GM23248 (cell line): ENCODE results near the gene ST7. TPM values are rescaled to one million over a fixed set of nuclear protein-coding genes. Genes with fewer than 3 reads are reported as not detected.

Experiments used
- DNase-seq: peaks from one replicate; pipeline ENCODE4 v3.0.0-alpha.2; 2015
- H2AFZ ChIP-seq: fragments of 200-600 bp; sonication (generic); 2 replicates; pipeline ENCODE4 v1.6.1; 2016; ENCODE audit warnings: antibody characterized with exemption
- H3F3A ChIP-seq: fragments of 200-600 bp; sonication (generic); 2 replicates; pipeline ENCODE4 v1.6.1; 2016; ENCODE audit warnings: mild to moderate bottlenecking, antibody characterized with exemption, mixed run types; ENCODE audit not compliant: insufficient read depth
- H3K27ac ChIP-seq: fragments of 200-600 bp; sonication (generic); 2 replicates; pipeline ENCODE4 v1.5.1; 2016; ENCODE audit warnings: mild to moderate bottlenecking
- H3K27me3 ChIP-seq: fragments of 200-600 bp; sonication (generic); replicated peaks from 2 replicates; pipeline ENCODE4 v1.6.1; 2016; ENCODE audit warnings: mild to moderate bottlenecking; ENCODE audit not compliant: insufficient read depth
- H3K36me3 ChIP-seq: fragments of 200-600 bp; sonication (generic); 2 replicates; pipeline ENCODE4 v1.6.1; 2016; ENCODE audit warnings: low read depth, mild to moderate bottlenecking
- H3K4me1 ChIP-seq: fragments of 200-600 bp; sonication (generic); 2 replicates; pipeline ENCODE4 v1.6.1; 2016; ENCODE audit warnings: mild to moderate bottlenecking; ENCODE audit not compliant: insufficient read depth
- H3K4me2 ChIP-seq: fragments of 200-600 bp; sonication (generic); one replicate; pipeline ENCODE4 v1.6.1; 2016; ENCODE audit warnings: mild to moderate bottlenecking; ENCODE audit not compliant: unreplicated experiment
- H3K4me3 ChIP-seq: fragments of 200-600 bp; sonication (generic); 2 replicates; pipeline ENCODE4 v1.5.1; 2016; ENCODE audit warnings: mild to moderate bottlenecking
- H3K79me2 ChIP-seq: fragments of 200-600 bp; sonication (generic); 2 replicates; pipeline ENCODE4 v1.6.1; 2016; ENCODE audit warnings: mild to moderate bottlenecking; ENCODE audit not compliant: insufficient read depth
- H3K9ac ChIP-seq: fragments of 200-600 bp; sonication (generic); 2 replicates; pipeline ENCODE4 v1.6.1; 2016; ENCODE audit warnings: mild to moderate bottlenecking
- H3K9me2 ChIP-seq: fragments of 200-600 bp; sonication (generic); 2 replicates; pipeline ENCODE4 v1.6.1; 2016; ENCODE audit warnings: mixed run types, mild to moderate bottlenecking, moderate library complexity; ENCODE audit not compliant: insufficient read depth
- H3K9me3 ChIP-seq: fragments of 200-600 bp; sonication (generic); one replicate; pipeline ENCODE4 v1.6.1; 2017; ENCODE audit warnings: low read depth
- H4K20me1 ChIP-seq: fragments of 200-600 bp; sonication (generic); 2 replicates; pipeline ENCODE4 v1.6.0; 2016; ENCODE audit not compliant: insufficient read depth
- EZH2 ChIP-seq: fragments of 200-600 bp; sonication (generic); IDR thresholded peaks from 2 replicates; pipeline ENCODE4 v1.6.1; 2018; ENCODE audit warnings: antibody characterized with exemption, mild to moderate bottlenecking; ENCODE audit not compliant: insufficient read depth, poor library complexity, severe bottlenecking
- EZH2phosphoT487 ChIP-seq: fragments of 200-600 bp; sonication (generic); IDR thresholded peaks from 2 replicates; pipeline ENCODE4 v1.6.1; 2018; ENCODE audit warnings: antibody characterized with exemption, moderate library complexity, mild to moderate bottlenecking, low read depth; ENCODE audit not compliant: insufficient read depth
- WGBS, 2 experiments: methylation state at CpG; one replicate each; pipeline ENCODE4 v1.1.6; 2015 to 2017; ENCODE audit warnings: low lambda C conversion rate in 2 of 2, low coverage in 1 of 2; ENCODE audit errors: missing lambda C conversion rate in 2 of 2; 5-methylcytosine and 5-hydroxymethylcytosine counted together
- in situ Hi-C: fragments of 300-500 bp; cut with MboI; formaldehyde crosslinking; loops from 2 replicates; pipeline ENCODE4 v1.15.0; 2020
- polyA plus RNA-seq: library from polyadenylated mRNA; unstranded; fragments of >200 nt; fragmentation: Nextera tagmentation; extraction: Ambion mirVana; gene quantifications from 2 replicates; pipeline ENCODE4 v1.2.1, GENCODE V29; 2016
- total RNA-seq: library from RNA; depleted of rRNA; stranded (reverse); fragments of >200 nt; shearing (Covaris generic); gene quantifications from 2 replicates; pipeline ENCODE4 v1.2.3, GENCODE V29; 2014

Gene ST7
- total and polyA plus RNA-seq, 2 experiments from 2014 or later: 17.8 to 21.9 TPM

GRCh38 chr7:116912269-116912909, 40.9 kb upstream of the ST7 start:
- Histone ChIP-seq H3K4me2 (no peak overlapping the region), H2AFZ (no peak overlapping the region), H3K9me2 (no peaks in the 10 kb centered on the region), H3K79me2 (peaks cover 23% of the 10 kb centered on the region), H3F3A (peaks cover 42% of the 10 kb centered on the region), H3K4me1 (peaks cover 11% of the 10 kb centered on the region), H3K27me3 (no peaks in the 10 kb centered on the region), H3K36me3 (peaks cover 76% of the 10 kb centered on the region), H3K27ac (peak overlapping the region; percentile 27; the same call in 1 of the 2 replicates), H4K20me1 (no peaks in the 10 kb centered on the region), H3K9ac (no peak overlapping the region), H3K4me3 (no peak overlapping the region), H3K9me3 (no peaks in the 10 kb centered on the region)
- in situ Hi-C loops: no loop called here
- WGBS, 2 experiments: 97 to 100% methylated on average over 1 of the region's 1 CpG
- DNase-seq: peak; percentile 31
- no peak for TF ChIP-seq EZH2phosphoT487
- TF ChIP-seq EZH2: no peak

GRCh38 chr7:116918704-116919103, 34.6 kb upstream of the ST7 start:
- Histone ChIP-seq H3K27me3 (no peaks in the 10 kb centered on the region), H3K4me3 (no peak overlapping the region), H3K4me2 (no peak overlapping the region), H3K36me3 (peaks cover 42% of the 10 kb centered on the region), H4K20me1 (no peaks in the 10 kb centered on the region), H3K27ac (no peak overlapping the region), H3K9me3 (no peaks in the 10 kb centered on the region), H2AFZ (no peak overlapping the region), H3K9ac (no peak overlapping the region), H3F3A (peaks cover 3% of the 10 kb centered on the region; the same call in 1 of the 2 replicates), H3K4me1 (no peaks in the 10 kb centered on the region), H3K9me2 (no peaks in the 10 kb centered on the region), H3K79me2 (peaks cover 10% of the 10 kb centered on the region; the same call in 1 of the 2 replicates)
- TF ChIP-seq EZH2 (no peak), EZH2phosphoT487 (no peak)
- 95 to 100% methylated on average over 3 of the region's 3 CpGs for WGBS, 2 experiments
- DNase-seq: no peak
- in situ Hi-C loops: no loop called here

GRCh38 chr7:116920359-116920758, 32.9 kb upstream of the ST7 start:
- H3K27me3 ChIP-seq: no peaks in the 10 kb centered on the region
- H3K36me3 ChIP-seq: peaks cover 35% of the 10 kb centered on the region
- H3K79me2 ChIP-seq: no peaks in the 10 kb centered on the region; the same call in 1 of the 2 replicates
- H3K4me3 ChIP-seq: no peak overlapping the region
- H4K20me1 ChIP-seq: no peaks in the 10 kb centered on the region
- no peak overlapping the region for H3K27ac ChIP-seq
- in situ Hi-C loops: loop anchor here (10.0 kb wide), 1 partner anchor 204 kb away; no protein-coding TSS in a partner anchor
- no peak overlapping the region for H3K9ac ChIP-seq
- no peak overlapping the region for H2AFZ ChIP-seq
- H3K4me2 ChIP-seq: no peak overlapping the region
- no peak for DNase-seq
- no peaks in the 10 kb centered on the region for H3K9me2 ChIP-seq
- H3F3A ChIP-seq: peaks cover 16% of the 10 kb centered on the region; the same call in 1 of the 2 replicates
- H3K9me3 ChIP-seq: no peaks in the 10 kb centered on the region
- TF ChIP-seq EZH2 (no peak), EZH2phosphoT487 (no peak)
- no peaks in the 10 kb centered on the region for H3K4me1 ChIP-seq

GRCh38 chr7:116922545-116922944, 30.8 kb upstream of the ST7 start:
- WGBS, 2 experiments: 63 to 70% methylated on average over 5 of the region's 5 CpGs
- Histone ChIP-seq H3K79me2 (no peaks in the 10 kb centered on the region), H3K9ac (no peak overlapping the region), H3K36me3 (peaks cover 16% of the 10 kb centered on the region), H3F3A (peaks cover 23% of the 10 kb centered on the region; the same call in 1 of the 2 replicates), H3K4me1 (no peaks in the 10 kb centered on the region), H3K4me2 (no peak overlapping the region), H4K20me1 (no peaks in the 10 kb centered on the region), H3K9me3 (no peaks in the 10 kb centered on the region), H3K27ac (no peak overlapping the region), H3K4me3 (no peak overlapping the region), H2AFZ (no peak overlapping the region), H3K27me3 (no peaks in the 10 kb centered on the region), H3K9me2 (no peaks in the 10 kb centered on the region)
- TF ChIP-seq EZH2phosphoT487 (no peak), EZH2 (no peak)
- no peak for DNase-seq
- in situ Hi-C loops: loop anchor here (10.0 kb wide), 1 partner anchor 202 kb away; no protein-coding TSS in a partner anchor
